OCI-LY1 (cell line): ENCODE results near the gene ZNF620.

Source experiments
- EZH2 ChIP-seq: fragments of 200-600 bp; sonication (generic), shearing (Covaris generic); IDR thresholded peaks from 2 replicates; pipeline ENCODE4 v1.8.0; 2017; ENCODE audit warnings: borderline replicate concordance, mixed run types, mild to moderate bottlenecking, antibody characterized with exemption, low read length, moderate library complexity, mixed read lengths
- TF ChIP-seq, protein P1 (sequence below): fragments of 200-600 bp; sonication (generic), shearing (Covaris generic); IDR thresholded peaks from 2 replicates; pipeline ENCODE4 v1.5.1; 2017; ENCODE audit warnings: mild to moderate bottlenecking, antibody characterized with exemption, low read length, moderate library complexity, mixed read lengths

DNA sequence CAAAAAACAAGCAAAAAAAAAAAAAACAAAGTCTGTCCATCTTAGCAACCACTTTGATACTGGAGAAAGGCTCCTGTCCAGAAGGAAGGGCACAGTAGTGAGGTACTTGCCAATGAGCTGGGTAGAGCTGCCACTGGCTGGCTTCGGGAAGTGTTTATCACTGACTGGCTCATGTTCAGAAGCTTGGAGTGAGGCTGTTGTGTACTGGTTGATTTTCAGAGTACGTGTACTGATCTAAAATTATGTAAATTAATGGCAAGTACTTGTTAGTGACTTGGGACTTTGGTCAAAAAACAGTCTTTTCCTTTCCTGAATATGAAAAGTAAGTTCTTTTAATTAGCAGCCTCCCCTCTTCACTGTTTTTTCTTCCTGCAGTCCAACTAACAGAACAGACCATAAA, 17.9 kb downstream of the ZNF620 start:
- TF ChIP-seq, protein P1, sequence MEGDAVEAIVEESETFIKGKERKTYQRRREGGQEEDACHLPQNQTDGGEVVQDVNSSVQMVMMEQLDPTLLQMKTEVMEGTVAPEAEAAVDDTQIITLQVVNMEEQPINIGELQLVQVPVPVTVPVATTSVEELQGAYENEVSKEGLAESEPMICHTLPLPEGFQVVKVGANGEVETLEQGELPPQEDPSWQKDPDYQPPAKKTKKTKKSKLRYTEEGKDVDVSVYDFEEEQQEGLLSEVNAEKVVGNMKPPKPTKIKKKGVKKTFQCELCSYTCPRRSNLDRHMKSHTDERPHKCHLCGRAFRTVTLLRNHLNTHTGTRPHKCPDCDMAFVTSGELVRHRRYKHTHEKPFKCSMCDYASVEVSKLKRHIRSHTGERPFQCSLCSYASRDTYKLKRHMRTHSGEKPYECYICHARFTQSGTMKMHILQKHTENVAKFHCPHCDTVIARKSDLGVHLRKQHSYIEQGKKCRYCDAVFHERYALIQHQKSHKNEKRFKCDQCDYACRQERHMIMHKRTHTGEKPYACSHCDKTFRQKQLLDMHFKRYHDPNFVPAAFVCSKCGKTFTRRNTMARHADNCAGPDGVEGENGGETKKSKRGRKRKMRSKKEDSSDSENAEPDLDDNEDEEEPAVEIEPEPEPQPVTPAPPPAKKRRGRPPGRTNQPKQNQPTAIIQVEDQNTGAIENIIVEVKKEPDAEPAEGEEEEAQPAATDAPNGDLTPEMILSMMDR, result no peak
- no peak for TF ChIP-seq EZH2
